NCI-H1105 treated with DMSO at 0.1 percent for 48 hours (cell line): ENCODE results near the gene MT3.

Experiments used
- DNase-seq: peaks from one replicate; lab custom pipeline; 2025; lab: John Stamatoyannopoulos, UW

The MT3 gene

GRCh38 chr16:56631197-56631596 lies 41.9 kb downstream of the MT3 start:
- no peak for DNase-seq

- no peak for DNase-seq
Measured at GRCh38 chr16:56631832-56632155, 42.5 kb downstream of the MT3 start.

- DNase-seq = no peak
Measured at GRCh38 chr16:56632156-56632847, 43.0 kb downstream of the MT3 start, which contains the start of gene MT1M. TSS of gene MT1M (plus strand) at chr16:56632659. CDS start at chr16:56632732, 73 bp downstream.

- no peak for DNase-seq
Measured at GRCh38 chr16:56632848-56633365, 43.6 kb downstream of the MT3 start.

GRCh38 chr16:56633535-56633934 lies 44.2 kb downstream of the MT3 start:
- no peak for DNase-seq

GRCh38 chr16:56634715-56635440 lies 45.5 kb downstream of the MT3 start:
- no peak for DNase-seq

- DNase-seq = no peak
Measured at GRCh38 chr16:56635441-56635967, 46.2 kb downstream of the MT3 start.

- no peak for DNase-seq
Measured at GRCh38 chr16:56636616-56637413, 47.5 kb downstream of the MT3 start.

GRCh38 chr16:56637814-56638750 lies 48.8 kb downstream of the MT3 start, which contains the start of gene MT1A:
TSS of gene MT1A (plus strand) at chr16:56638666. CDS start at chr16:56638739, 73 bp downstream.
- DNase-seq = no peak

- no peak for DNase-seq
Measured at GRCh38 chr16:56639045-56639444, 49.7 kb downstream of the MT3 start.

- DNase-seq = no peak
Measured at GRCh38 chr16:56640076-56640475, 50.7 kb downstream of the MT3 start.
